Chondrocyte (in vitro differentiated cells): ENCODE measurements around the gene DENND1A. TPM values are rescaled to one million over a fixed set of nuclear protein-coding genes. Genes with fewer than 3 reads are reported as not detected.

Source experiments
- DNase-seq: peaks from one replicate; pipeline ENCODE4 v3.0.0; 2021; ENCODE audit warnings: mixed read lengths, low spot score
- H3K27ac Mint-ChIP-seq: one replicate; pipeline ENCODE4 v1.8.0; 2021; ENCODE audit warnings: mild to moderate bottlenecking, moderate library complexity, mixed read lengths; ENCODE audit not compliant: unreplicated experiment
- H3K27me3 Mint-ChIP-seq: 2 replicates; pipeline ENCODE4 v1.8.0; 2021; ENCODE audit warnings: low read depth, mixed read lengths
- H3K36me3 Mint-ChIP-seq: 2 replicates; pipeline ENCODE4 v1.8.0; 2021; ENCODE audit warnings: low read depth, mixed read lengths
- H3K4me1 Mint-ChIP-seq: 2 replicates; pipeline ENCODE4 v1.8.0; 2021; ENCODE audit warnings: low read depth, mild to moderate bottlenecking, mixed read lengths
- H3K4me3 Mint-ChIP-seq: one replicate; pipeline ENCODE4 v1.8.0; 2021; ENCODE audit warnings: mild to moderate bottlenecking, moderate library complexity, mixed read lengths; ENCODE audit not compliant: unreplicated experiment
- H3K9me3 Mint-ChIP-seq: 2 replicates; pipeline ENCODE4 v1.8.0; 2021; ENCODE audit warnings: low read depth, mixed read lengths
- CTCF ChIP-seq: fragments of 200-600 bp; sonication (generic); IDR thresholded peaks from 2 replicates; pipeline ENCODE4 v1.5.0; 2021; ENCODE audit warnings: antibody characterized with exemption, mild to moderate bottlenecking, moderate library complexity
- total RNA-seq: library from RNA; stranded (reverse); gene quantifications from 3 replicates; pipeline ENCODE4 v1.2.1, GENCODE V29; 2021

The DENND1A gene
- total RNA-seq, 1 donor from 2014 or later = 15.3 TPM

GRCh38 chr9:123787416-123787815 is 142.5 kb downstream of the DENND1A start:
- no peak for TF ChIP-seq CTCF
- no peak for DNase-seq
- H3K4me1 Mint-ChIP-seq = peaks cover 14% of the 10 kb centered on the region
- no peak overlapping the region for H3K27ac Mint-ChIP-seq
- H3K9me3 Mint-ChIP-seq = no peaks in the 10 kb centered on the region
- H3K27me3 Mint-ChIP-seq = no peaks in the 10 kb centered on the region
- H3K36me3 Mint-ChIP-seq = peaks cover 3% of the 10 kb centered on the region
- H3K4me3 Mint-ChIP-seq = no peak overlapping the region

GRCh38 chr9:123784518-123784917 is 145.4 kb downstream of the DENND1A start:
- H3K27ac Mint-ChIP-seq = no peak overlapping the region
- no peaks in the 10 kb centered on the region for H3K36me3 Mint-ChIP-seq
- no peak for DNase-seq
- no peaks in the 10 kb centered on the region for H3K9me3 Mint-ChIP-seq
- H3K4me1 Mint-ChIP-seq = peaks cover 14% of the 10 kb centered on the region
- H3K4me3 Mint-ChIP-seq = no peak overlapping the region
- no peak for TF ChIP-seq CTCF
- H3K27me3 Mint-ChIP-seq = no peaks in the 10 kb centered on the region

GRCh38 chr9:123778232-123778902 is 151.6 kb downstream of the DENND1A start:
- Mint-ChIP-seq H3K27me3 (no peaks in the 10 kb centered on the region), H3K4me3 (no peak overlapping the region), H3K9me3 (no peaks in the 10 kb centered on the region), H3K36me3 (no peaks in the 10 kb centered on the region), H3K27ac (no peak overlapping the region), H3K4me1 (no peaks in the 10 kb centered on the region)
- no peak for DNase-seq
- TF ChIP-seq CTCF = no peak

- Mint-ChIP-seq H3K9me3 (no peaks in the 10 kb centered on the region), H3K27ac (no peak overlapping the region), H3K27me3 (no peaks in the 10 kb centered on the region), H3K36me3 (no peaks in the 10 kb centered on the region), H3K4me3 (no peak overlapping the region), H3K4me1 (no peaks in the 10 kb centered on the region)
- TF ChIP-seq CTCF = no peak
- no peak for DNase-seq
Observed at GRCh38 chr9:123776708-123777537, 153.0 kb downstream of the DENND1A start.

- H3K9me3 Mint-ChIP-seq = no peaks in the 10 kb centered on the region
- H3K36me3 Mint-ChIP-seq = no peaks in the 10 kb centered on the region
- no peak overlapping the region for H3K27ac Mint-ChIP-seq
- no peak overlapping the region for H3K4me3 Mint-ChIP-seq
- TF ChIP-seq CTCF = no peak
- H3K4me1 Mint-ChIP-seq = no peaks in the 10 kb centered on the region
- H3K27me3 Mint-ChIP-seq = no peaks in the 10 kb centered on the region
- no peak for DNase-seq
Observed at GRCh38 chr9:123775289-123776284, 154.3 kb downstream of the DENND1A start.
